K562 (cell line): ENCODE results near the gene BPNT1.

Experiments used
- CHD4 ChIP-seq: fragments of 200-600 bp; sonication (generic); IDR thresholded peaks from 3 replicates; pipeline ENCODE4 v1.6.1; 2012; ENCODE audit warnings: low read depth, mild to moderate bottlenecking, mixed read lengths, low read length, inconsistent platforms; ENCODE audit not compliant: insufficient read depth, insufficient replicate concordance, poor library complexity, severe bottlenecking
- CTCF ChIP-seq, 3 experiments: IDR thresholded peaks in 2 of 3; conservative IDR thresholded peaks in 1 of 3; 2 replicates each; pipeline ENCODE4 v1.5.1; 2011 to 2012; ENCODE audit warnings: low read length in 3 of 3, mild to moderate bottlenecking in 3 of 3, control low read depth in 2 of 3, improper control_type of control experiment in 1 of 3, inconsistent platforms in 1 of 3, low read depth in 1 of 3, mixed read lengths in 1 of 3, moderate library complexity in 1 of 3; ENCODE audit not compliant: insufficient read depth in 2 of 3
- GTF2F1 ChIP-seq: IDR thresholded peaks from 2 replicates; pipeline ENCODE4 v1.6.1; 2011; ENCODE audit warnings: low read depth, low read length, improper control_type of control experiment
- HIVEP1 ChIP-seq: fragments of 250-450 bp; sonication (Bioruptor Pico); IDR thresholded peaks from 2 replicates; pipeline ENCODE4 v1.4.0; 2020; ENCODE audit warnings: mild to moderate bottlenecking
- POLR2A ChIP-seq: fragments of 450-650 bp; conservative IDR thresholded peaks from 2 replicates; pipeline ENCODE4 v1.6.1; 2016
- RAD51 ChIP-seq: fragments of 450-650 bp; IDR thresholded peaks from 2 replicates; pipeline ENCODE4 v1.7.1; 2016; ENCODE audit warnings: low read depth, mild to moderate bottlenecking, borderline replicate concordance
- ZNF592 ChIP-seq: fragments of 450-650 bp; IDR thresholded peaks from 2 replicates; pipeline ENCODE4 v1.6.1; 2017; ENCODE audit warnings: antibody characterized with exemption, mild to moderate bottlenecking
- TF ChIP-seq, protein P1 (sequence below): sonication (generic); formaldehyde crosslinking; IDR thresholded peaks from 2 replicates; pipeline ENCODE4 v1.8.1; 2023; ENCODE audit warnings: missing genetic modification reagents, mild to moderate bottlenecking, borderline replicate concordance

DNA sequence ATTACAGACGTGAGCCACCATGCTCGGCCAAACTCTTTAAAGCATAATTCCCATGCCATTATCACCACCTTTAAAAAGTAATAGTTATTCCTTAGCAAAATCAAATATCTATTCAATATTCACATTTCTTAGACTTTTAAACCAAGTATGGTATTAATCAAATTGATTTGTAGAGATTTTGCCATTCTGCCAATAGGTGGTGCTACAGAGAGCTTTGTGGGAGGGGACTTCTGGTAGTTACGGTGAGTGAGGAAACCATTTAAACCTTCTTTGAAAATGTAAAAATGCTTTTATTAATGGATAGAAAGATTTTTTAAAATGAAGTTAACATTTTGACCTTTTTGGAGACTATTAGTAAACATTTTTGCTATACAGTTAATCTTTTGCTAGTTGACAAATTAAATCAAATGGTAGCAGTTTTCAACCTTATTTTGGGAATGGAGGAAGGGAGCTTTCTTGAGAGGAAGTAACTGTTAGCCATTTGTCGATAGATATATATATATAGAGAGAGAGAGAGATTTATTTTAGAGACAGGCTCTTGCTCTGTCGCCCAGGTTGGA is 23.6 kb upstream of the BPNT1 start:
- TF ChIP-seq POLR2A (no peak), CHD4 (no peak), HIVEP1 (CRISPR knock-in tag) (no peak), GTF2F1 (no peak), ZNF592 (no peak), RAD51 (no peak), CTCF (IDR thresholded peaks at IDR 0.05 in 2 of 3, conservative IDR thresholded peaks at IDR 0.05 in 1 of 3; ENCODE audit: insufficient read depth in 2 of 3, low read depth in 1 of 3, low read length in 3 of 3) (peak; percentile 41 to 79 (median 76); a peak in 5 of 6 replicates)
- TF ChIP-seq, protein P1, sequence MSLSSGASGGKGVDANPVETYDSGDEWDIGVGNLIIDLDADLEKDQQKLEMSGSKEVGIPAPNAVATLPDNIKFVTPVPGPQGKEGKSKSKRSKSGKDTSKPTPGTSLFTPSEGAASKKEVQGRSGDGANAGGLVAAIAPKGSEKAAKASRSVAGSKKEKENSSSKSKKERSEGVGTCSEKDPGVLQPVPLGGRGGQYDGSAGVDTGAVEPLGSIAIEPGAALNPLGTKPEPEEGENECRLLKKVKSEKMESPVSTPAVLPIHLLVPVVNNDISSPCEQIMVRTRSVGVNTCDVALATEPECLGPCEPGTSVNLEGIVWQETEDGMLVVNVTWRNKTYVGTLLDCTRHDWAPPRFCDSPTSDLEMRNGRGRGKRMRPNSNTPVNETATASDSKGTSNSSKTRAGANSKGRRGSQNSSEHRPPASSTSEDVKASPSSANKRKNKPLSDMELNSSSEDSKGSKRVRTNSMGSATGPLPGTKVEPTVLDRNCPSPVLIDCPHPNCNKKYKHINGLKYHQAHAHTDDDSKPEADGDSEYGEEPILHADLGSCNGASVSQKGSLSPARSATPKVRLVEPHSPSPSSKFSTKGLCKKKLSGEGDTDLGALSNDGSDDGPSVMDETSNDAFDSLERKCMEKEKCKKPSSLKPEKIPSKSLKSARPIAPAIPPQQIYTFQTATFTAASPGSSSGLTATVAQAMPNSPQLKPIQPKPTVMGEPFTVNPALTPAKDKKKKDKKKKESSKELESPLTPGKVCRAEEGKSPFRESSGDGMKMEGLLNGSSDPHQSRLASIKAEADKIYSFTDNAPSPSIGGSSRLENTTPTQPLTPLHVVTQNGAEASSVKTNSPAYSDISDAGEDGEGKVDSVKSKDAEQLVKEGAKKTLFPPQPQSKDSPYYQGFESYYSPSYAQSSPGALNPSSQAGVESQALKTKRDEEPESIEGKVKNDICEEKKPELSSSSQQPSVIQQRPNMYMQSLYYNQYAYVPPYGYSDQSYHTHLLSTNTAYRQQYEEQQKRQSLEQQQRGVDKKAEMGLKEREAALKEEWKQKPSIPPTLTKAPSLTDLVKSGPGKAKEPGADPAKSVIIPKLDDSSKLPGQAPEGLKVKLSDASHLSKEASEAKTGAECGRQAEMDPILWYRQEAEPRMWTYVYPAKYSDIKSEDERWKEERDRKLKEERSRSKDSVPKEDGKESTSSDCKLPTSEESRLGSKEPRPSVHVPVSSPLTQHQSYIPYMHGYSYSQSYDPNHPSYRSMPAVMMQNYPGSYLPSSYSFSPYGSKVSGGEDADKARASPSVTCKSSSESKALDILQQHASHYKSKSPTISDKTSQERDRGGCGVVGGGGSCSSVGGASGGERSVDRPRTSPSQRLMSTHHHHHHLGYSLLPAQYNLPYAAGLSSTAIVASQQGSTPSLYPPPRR (CRISPR knock-in tag) = no peak
